Measurements from ENCODE around the gene PKN3. TPM values are rescaled to one million over a fixed set of nuclear protein-coding genes. Genes with fewer than 3 reads are reported as not detected.

The PKN3 gene
- total and polyA plus RNA-seq, 9 of the 15 experiments (the other 6 are each of a cell fraction or from before 2014, with no cell fraction given) = 0.82 to 49.2 (median 19.7) TPM

- no peak overlapping the region for H3K9ac ChIP-seq (ENCODE audit: insufficient read depth in 1 of 2, low read depth in 2 of 2, low read length in 2 of 2)
- H2AFZ ChIP-seq (ENCODE audit: low read depth, low read length) = 0 out of 2 replicates have a peak overlapping the region, but pooled peaks have one; percentile 96
- no peaks in the 10 kb centered on the region for H3K27me3 ChIP-seq (ENCODE audit: control insufficient read depth in 2 of 2, insufficient read depth in 2 of 2, low read length in 2 of 2)
- H3K9me1 ChIP-seq (ENCODE audit: control insufficient read depth, insufficient read depth, low read length) = no peaks in the 10 kb centered on the region
- CTCF ChIA-PET (ENCODE audit: low intra/inter-chr PET ratio) = no interaction called here
- 85% methylated on average over 4 of the region's 4 CpGs for WGBS (ENCODE audit: insufficient coverage, low coverage, missing lambda C conversion rate)
- POLR2A ChIA-PET = interaction anchor here (0.8 to 1.2 kb wide), 2 partner anchors 9 to 373 kb away, joined by 3 to 5 read pairs; no protein-coding TSS in a partner anchor
- intact Hi-C loops (cut with micrococcal nuclease) = loop anchor here (10.0 kb wide), 2 partner anchors 413 to 493 kb away; partner anchors contain the start of genes CIZ1, GOLGA2 and SWI5
- TF ChIP-seq, protein P1, sequence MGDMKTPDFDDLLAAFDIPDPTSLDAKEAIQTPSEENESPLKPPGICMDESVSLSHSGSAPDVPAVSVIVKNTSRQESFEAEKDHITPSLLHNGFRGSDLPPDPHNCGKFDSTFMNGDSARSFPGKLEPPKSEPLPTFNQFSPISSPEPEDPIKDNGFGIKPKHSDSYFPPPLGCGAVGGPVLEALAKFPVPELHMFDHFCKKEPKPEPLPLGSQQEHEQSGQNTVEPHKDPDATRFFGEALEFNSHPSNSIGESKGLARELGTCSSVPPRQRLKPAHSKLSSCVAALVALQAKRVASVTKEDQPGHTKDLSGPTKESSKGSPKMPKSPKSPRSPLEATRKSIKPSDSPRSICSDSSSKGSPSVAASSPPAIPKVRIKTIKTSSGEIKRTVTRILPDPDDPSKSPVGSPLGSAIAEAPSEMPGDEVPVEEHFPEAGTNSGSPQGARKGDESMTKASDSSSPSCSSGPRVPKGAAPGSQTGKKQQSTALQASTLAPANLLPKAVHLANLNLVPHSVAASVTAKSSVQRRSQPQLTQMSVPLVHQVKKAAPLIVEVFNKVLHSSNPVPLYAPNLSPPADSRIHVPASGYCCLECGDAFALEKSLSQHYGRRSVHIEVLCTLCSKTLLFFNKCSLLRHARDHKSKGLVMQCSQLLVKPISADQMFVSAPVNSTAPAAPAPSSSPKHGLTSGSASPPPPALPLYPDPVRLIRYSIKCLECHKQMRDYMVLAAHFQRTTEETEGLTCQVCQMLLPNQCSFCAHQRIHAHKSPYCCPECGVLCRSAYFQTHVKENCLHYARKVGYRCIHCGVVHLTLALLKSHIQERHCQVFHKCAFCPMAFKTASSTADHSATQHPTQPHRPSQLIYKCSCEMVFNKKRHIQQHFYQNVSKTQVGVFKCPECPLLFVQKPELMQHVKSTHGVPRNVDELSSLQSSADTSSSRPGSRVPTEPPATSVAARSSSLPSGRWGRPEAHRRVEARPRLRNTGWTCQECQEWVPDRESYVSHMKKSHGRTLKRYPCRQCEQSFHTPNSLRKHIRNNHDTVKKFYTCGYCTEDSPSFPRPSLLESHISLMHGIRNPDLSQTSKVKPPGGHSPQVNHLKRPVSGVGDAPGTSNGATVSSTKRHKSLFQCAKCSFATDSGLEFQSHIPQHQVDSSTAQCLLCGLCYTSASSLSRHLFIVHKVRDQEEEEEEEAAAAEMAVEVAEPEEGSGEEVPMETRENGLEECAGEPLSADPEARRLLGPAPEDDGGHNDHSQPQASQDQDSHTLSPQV (IDR thresholded peaks at IDR 0.05) = no peak
- TF ChIP-seq, protein P2, sequence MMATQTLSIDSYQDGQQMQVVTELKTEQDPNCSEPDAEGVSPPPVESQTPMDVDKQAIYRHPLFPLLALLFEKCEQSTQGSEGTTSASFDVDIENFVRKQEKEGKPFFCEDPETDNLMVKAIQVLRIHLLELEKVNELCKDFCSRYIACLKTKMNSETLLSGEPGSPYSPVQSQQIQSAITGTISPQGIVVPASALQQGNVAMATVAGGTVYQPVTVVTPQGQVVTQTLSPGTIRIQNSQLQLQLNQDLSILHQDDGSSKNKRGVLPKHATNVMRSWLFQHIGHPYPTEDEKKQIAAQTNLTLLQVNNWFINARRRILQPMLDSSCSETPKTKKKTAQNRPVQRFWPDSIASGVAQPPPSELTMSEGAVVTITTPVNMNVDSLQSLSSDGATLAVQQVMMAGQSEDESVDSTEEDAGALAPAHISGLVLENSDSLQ (IDR thresholded peaks at IDR 0.05) = peak; percentile 66
- TF ChIP-seq MAFF (IDR thresholded peaks at IDR 0.05; ENCODE audit: low read length) (no peak), ZNF384 (IDR thresholded peaks at IDR 0.05; ENCODE audit: low read depth, low read length) (peak; percentile 55; the same call in 1 of the 2 replicates), NUFIP1 (IDR thresholded peaks at IDR 0.05; ENCODE audit: partially characterized antibody) (no peak)
- peaks cover 24% of the 10 kb centered on the region for H3K36me3 ChIP-seq (ENCODE audit: control insufficient read depth, insufficient read depth, low read length)
- in situ Hi-C loops (cut with MboI) = no loop called here
- no peak overlapping the region for H3K27ac ChIP-seq (ENCODE audit: extremely low read depth, low read depth, low read length)
- H3K79me2 ChIP-seq (ENCODE audit: control insufficient read depth, insufficient read depth, low read length) = peaks cover 38% of the 10 kb centered on the region
- no peak for ATAC-seq
- no peaks in the 10 kb centered on the region for H3K9me3 ChIP-seq (replicated peaks; ENCODE audit: control insufficient read depth, insufficient read depth, low read depth, low read length)
- BruUV-seq (replicated peaks) = no TSS peak
- DNase-seq (ENCODE audit: extremely low read depth in 1 of 4, low spot score in 3 of 4) = no peak
- peaks cover 27 to 36% of the 10 kb centered on the region in 2 experiments for H3K4me1 ChIP-seq (replicated peaks in 1 of 2; ENCODE audit: control insufficient read depth in 2 of 2, insufficient read depth in 2 of 2, low read length in 2 of 2)
- H4K20me1 ChIP-seq (replicated peaks; ENCODE audit: control insufficient read depth, insufficient read depth, low read length) = peaks cover 14% of the 10 kb centered on the region
- no peak overlapping the region for H3K4me2 ChIP-seq (ENCODE audit: insufficient read depth, low read length)
- FAIRE-seq = no peak
- no peak overlapping the region for H3K4me3 ChIP-seq
Measured at GRCh38 chr9:128687453-128687852, 14.8 kb upstream of the PKN3 start.

Measured in K562 (cell line).